ENCODE data around the gene FAM47E. TPM values are rescaled to one million over a fixed set of nuclear protein-coding genes. Genes with fewer than 3 reads are reported as not detected.

FAM47E gene
- total and polyA plus RNA-seq, 2 donors (not counting 3 experiments of a cell fraction or from before 2014, with no cell fraction given) = 0.11 TPM; not detected in 1

DNA sequence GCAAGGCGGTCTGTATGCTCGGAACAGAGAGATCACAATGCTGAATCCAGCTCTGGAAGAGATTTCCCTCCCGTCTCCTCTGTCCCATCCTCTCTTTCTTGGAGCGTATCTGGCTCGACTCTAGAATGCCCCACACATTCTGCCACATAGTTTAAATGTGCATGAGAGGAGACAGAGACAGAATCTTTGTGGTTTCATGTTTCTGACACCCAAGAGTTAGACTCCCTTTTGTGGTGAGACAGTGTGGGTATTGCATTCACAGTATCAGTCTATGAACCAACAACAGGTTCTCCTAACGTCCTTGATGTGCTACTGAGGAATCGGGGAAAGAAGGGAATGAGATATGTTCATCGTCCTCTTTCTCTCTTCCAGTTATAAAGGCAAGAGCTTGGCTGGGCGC, 25.3 kb downstream of the FAM47E start:
- no peak overlapping the region for H3K9ac ChIP-seq (replicated peaks; ENCODE audit: extremely low read depth, insufficient read depth, low read length)
- BruUV-seq (replicated peaks) = no TSS peak
- H3K4me2 ChIP-seq (ENCODE audit: insufficient read depth, low read length) = no peak overlapping the region
- no peak overlapping the region for H2AFZ ChIP-seq (ENCODE audit: low read depth, low read length)
- H3K27me3 ChIP-seq (ENCODE audit: control insufficient read depth in 2 of 2, insufficient read depth in 2 of 2, low read length in 2 of 2) = peaks cover 5 to 21% of the 10 kb centered on the region in 2 experiments
- H3K9me3 ChIP-seq (replicated peaks; ENCODE audit: control insufficient read depth, insufficient read depth, low read length) = no peaks in the 10 kb centered on the region
- H3K79me2 ChIP-seq (ENCODE audit: control insufficient read depth, insufficient read depth, low read length) = no peaks in the 10 kb centered on the region
- no peaks in the 10 kb centered on the region for H3K4me1 ChIP-seq (ENCODE audit: control insufficient read depth, extremely low read depth, insufficient read depth, low read length)
- CTCF ChIA-PET = interaction anchor here (1.2 to 4.4 kb wide), 3 partner anchors 97 to 101 kb away, joined by 3 to 16 read pairs (median 13); no protein-coding TSS in a partner anchor
- POLR2A ChIA-PET = no interaction called here
- H3K27ac ChIP-seq (ENCODE audit: insufficient read depth, low read depth, low read length) = no peak overlapping the region
- no peaks in the 10 kb centered on the region for H3K36me3 ChIP-seq (ENCODE audit: control insufficient read depth in 2 of 2, extremely low read depth in 1 of 2, insufficient read depth in 2 of 2, low read length in 2 of 2)
- no peak for FAIRE-seq
- DNase-seq (ENCODE audit: low read depth, low spot score) = no peak
- no peak overlapping the region for H3K4me3 ChIP-seq (replicated peaks in 1 of 3; ENCODE audit: insufficient read depth in 1 of 3, low read depth in 1 of 3, low read length in 3 of 3)
- no peak for TF ChIP-seq FOS (IDR thresholded peaks at IDR 0.05; ENCODE audit: borderline replicate concordance, insufficient read depth, low read length)
- TF ChIP-seq EZH2 (IDR thresholded peaks at IDR 0.05; ENCODE audit: borderline replicate concordance, low read depth, low read length, severe bottlenecking) = no peak
- no peak for TF ChIP-seq POLR2AphosphoS5 (IDR thresholded peaks at IDR 0.05; ENCODE audit: insufficient read depth, low read depth, low read length)
- TF ChIP-seq POLR2A (IDR thresholded peaks at IDR 0.05; ENCODE audit: low read depth, low read length) = no peak
- TF ChIP-seq, protein P1, sequence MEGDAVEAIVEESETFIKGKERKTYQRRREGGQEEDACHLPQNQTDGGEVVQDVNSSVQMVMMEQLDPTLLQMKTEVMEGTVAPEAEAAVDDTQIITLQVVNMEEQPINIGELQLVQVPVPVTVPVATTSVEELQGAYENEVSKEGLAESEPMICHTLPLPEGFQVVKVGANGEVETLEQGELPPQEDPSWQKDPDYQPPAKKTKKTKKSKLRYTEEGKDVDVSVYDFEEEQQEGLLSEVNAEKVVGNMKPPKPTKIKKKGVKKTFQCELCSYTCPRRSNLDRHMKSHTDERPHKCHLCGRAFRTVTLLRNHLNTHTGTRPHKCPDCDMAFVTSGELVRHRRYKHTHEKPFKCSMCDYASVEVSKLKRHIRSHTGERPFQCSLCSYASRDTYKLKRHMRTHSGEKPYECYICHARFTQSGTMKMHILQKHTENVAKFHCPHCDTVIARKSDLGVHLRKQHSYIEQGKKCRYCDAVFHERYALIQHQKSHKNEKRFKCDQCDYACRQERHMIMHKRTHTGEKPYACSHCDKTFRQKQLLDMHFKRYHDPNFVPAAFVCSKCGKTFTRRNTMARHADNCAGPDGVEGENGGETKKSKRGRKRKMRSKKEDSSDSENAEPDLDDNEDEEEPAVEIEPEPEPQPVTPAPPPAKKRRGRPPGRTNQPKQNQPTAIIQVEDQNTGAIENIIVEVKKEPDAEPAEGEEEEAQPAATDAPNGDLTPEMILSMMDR (IDR thresholded peaks at IDR 0.05; ENCODE audit: extremely low read depth in 1 of 2, insufficient read depth in 1 of 2, low read depth in 1 of 2, low read length in 2 of 2) = no peak
- TF ChIP-seq, protein P2, sequence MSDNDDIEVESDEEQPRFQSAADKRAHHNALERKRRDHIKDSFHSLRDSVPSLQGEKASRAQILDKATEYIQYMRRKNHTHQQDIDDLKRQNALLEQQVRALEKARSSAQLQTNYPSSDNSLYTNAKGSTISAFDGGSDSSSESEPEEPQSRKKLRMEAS (IDR thresholded peaks at IDR 0.05; ENCODE audit: insufficient read depth, insufficient read length) = no peak
- TF ChIP-seq MYC (IDR thresholded peaks at IDR 0.05; ENCODE audit: low read depth, low read length) = no peak
- TF ChIP-seq JUN (IDR thresholded peaks at IDR 0.05; ENCODE audit: borderline replicate concordance, insufficient read depth, insufficient read length, low read depth) = no peak
- TF ChIP-seq GATA2 (IDR thresholded peaks at IDR 0.05; ENCODE audit: insufficient read depth, insufficient read length, low read depth, low read length) = no peak
- dilution Hi-C loops (cut with MboI; ENCODE audit: extremely low pct_ligation_motif_present, low sequenced_read_pairs) = no loop called here
- intact Hi-C loops (cut with micrococcal nuclease) = no loop called here
- H4K20me1 ChIP-seq (replicated peaks; ENCODE audit: control insufficient read depth, extremely low read depth, insufficient read depth, low read length) = no peaks in the 10 kb centered on the region
- no peaks in the 10 kb centered on the region for H3K9me1 ChIP-seq (replicated peaks; ENCODE audit: control insufficient read depth, extremely low read depth, insufficient read depth, low read length)

Data from endothelial cell of umbilical vein (primary cell).